ENCODE results near the gene AIRE.

The AIRE gene

DNA sequence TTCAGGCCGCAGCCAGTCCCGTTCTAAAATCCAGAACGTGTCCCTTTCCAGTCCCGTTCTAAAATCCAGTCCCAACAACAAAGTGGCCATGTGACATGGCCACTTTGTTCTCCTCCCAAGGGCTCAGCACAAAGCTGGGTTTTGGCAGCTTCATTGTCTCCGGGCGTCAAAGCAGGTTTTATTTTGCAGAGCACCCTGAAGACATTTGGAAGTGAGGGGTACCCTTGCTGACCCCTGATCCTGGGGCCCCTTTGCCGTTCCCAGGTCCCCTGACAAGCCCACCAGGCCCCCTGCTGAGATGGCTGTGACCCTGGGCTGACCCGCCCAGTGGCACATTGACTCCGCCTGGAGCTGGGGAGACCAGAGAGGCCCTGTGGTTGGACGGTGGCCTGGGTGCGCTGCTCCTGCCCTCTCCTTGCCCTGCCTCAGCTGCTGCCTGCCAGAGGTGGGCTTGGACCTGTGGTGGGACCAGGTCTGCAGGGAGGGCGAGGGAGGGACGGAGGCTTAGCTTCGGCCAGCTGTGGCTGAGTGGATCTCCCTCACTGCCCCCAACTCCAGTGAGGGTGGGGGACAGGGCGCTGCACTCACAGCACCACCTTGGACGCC lies 18.4 kb downstream of the AIRE start:
- no peak for DNase-seq (ENCODE audit: low read depth)

DNA sequence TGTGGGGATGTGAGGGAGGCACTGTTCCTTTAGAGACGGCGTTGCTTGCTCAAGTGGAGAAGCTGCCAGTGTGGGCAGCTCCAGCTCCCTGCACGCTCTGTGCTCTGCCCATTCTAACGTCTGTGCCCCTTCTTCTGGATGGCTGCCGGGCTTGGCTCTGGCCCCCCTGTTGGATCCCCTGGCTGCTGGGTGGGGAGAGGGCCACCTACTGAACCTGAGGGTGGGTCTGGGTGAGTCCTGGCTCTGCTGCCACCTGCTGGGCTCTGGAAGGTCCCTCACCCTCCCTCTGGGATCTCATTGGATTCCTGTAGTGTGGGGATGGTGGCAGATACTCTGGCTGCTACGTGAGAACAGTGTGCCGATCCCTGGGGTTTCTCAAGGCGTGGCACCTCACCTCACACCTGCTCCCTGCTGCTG lies 19.2 kb downstream of the AIRE start:
- TF ChIP-seq, protein P1, sequence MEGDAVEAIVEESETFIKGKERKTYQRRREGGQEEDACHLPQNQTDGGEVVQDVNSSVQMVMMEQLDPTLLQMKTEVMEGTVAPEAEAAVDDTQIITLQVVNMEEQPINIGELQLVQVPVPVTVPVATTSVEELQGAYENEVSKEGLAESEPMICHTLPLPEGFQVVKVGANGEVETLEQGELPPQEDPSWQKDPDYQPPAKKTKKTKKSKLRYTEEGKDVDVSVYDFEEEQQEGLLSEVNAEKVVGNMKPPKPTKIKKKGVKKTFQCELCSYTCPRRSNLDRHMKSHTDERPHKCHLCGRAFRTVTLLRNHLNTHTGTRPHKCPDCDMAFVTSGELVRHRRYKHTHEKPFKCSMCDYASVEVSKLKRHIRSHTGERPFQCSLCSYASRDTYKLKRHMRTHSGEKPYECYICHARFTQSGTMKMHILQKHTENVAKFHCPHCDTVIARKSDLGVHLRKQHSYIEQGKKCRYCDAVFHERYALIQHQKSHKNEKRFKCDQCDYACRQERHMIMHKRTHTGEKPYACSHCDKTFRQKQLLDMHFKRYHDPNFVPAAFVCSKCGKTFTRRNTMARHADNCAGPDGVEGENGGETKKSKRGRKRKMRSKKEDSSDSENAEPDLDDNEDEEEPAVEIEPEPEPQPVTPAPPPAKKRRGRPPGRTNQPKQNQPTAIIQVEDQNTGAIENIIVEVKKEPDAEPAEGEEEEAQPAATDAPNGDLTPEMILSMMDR (IDR thresholded peaks at IDR 0.05; ENCODE audit: control insufficient read depth, extremely low read depth, insufficient read depth): peak; percentile 61
- DNase-seq (ENCODE audit: low read depth): no peak
- no peak overlapping the region for H3K4me3 ChIP-seq (ENCODE audit: low read depth, low read length)

More for the DNA sequence above, 18.4 kb downstream of the AIRE start:
- TF ChIP-seq, protein P1 (IDR thresholded peaks at IDR 0.05; ENCODE audit: control insufficient read depth, extremely low read depth, insufficient read depth): no peak
- H3K4me3 ChIP-seq (ENCODE audit: low read depth, low read length): no peak overlapping the region

GRCh38 chr21:44305691-44306090 lies 20.0 kb downstream of the AIRE start:
- no peak overlapping the region for H3K4me3 ChIP-seq (ENCODE audit: low read depth, low read length)
- DNase-seq (ENCODE audit: low read depth): no peak
- TF ChIP-seq, protein P1 (IDR thresholded peaks at IDR 0.05; ENCODE audit: control insufficient read depth, extremely low read depth, insufficient read depth): no peak

GRCh38 chr21:44306936-44307704 lies 21.4 kb downstream of the AIRE start:
- TF ChIP-seq, protein P1 (IDR thresholded peaks at IDR 0.05; ENCODE audit: control insufficient read depth, extremely low read depth, insufficient read depth): no peak
- no peak for DNase-seq (ENCODE audit: low read depth)

DNA sequence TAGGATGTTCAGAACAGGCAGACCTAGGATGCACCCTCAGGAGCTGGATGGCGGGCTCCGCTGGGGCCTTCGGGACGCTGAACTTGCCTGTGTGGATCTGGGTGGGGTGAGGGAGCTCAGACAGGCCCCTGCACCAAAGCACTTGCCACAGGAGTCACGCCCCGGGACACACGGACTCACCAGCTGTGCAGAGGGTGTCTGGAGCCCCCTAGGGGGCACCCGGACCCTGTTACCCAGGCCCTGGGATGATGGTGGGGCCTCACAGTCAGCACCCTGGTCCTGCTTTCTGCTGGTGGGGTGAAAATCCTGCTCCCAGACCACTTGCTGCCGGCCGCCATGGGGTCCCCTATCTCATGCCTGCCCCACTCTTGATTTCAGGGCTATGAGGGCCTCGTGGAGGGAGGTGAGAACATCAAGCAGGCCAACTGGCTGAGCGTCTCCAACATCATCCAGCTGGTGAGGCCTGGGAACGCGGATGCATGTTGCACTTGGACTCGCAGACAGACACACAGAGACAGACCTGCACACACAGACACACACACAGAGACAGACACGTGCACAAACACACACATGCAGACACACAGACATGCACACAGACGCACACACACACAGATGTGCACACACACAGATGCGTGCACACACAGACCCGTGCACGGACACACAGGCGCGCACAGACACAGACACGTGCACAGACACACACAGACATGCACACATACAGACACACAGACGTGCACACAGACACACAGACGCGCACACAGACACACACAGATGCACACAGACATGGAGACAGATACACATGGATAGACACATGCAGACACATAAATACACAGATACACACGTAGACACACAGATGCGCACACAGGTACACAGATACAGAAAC lies 25.2 kb downstream of the AIRE start:
- TF ChIP-seq, protein P1 (IDR thresholded peaks at IDR 0.05; ENCODE audit: control insufficient read depth, extremely low read depth, insufficient read depth): no peak
- no peak overlapping the region for H3K4me3 ChIP-seq (ENCODE audit: low read depth, low read length)
- no peak for DNase-seq (ENCODE audit: low read depth)

More at GRCh38 chr21:44306936-44307704, 21.4 kb downstream of the AIRE start:
- H3K4me3 ChIP-seq (ENCODE audit: low read depth, low read length): no peak overlapping the region

DNA sequence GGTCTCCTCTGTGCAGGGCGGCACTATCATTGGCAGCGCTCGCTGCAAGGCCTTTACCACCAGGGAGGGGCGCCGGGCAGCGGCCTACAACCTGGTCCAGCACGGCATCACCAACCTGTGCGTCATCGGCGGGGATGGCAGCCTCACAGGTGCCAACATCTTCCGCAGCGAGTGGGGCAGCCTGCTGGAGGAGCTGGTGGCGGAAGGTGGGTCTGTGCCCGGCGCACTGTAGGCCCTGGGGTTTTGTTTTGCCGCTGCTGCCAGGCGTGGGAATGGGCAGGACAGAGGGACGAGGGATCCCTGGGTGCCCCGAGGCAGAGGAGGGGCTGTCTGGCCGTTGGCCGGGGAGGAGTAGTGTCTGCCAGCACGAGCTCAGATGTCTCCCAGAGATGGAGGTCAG lies 26.4 kb downstream of the AIRE start:
- DNase-seq (ENCODE audit: low read depth): no peak
- H3K4me3 ChIP-seq (ENCODE audit: low read depth, low read length): no peak overlapping the region
- TF ChIP-seq, protein P1 (IDR thresholded peaks at IDR 0.05; ENCODE audit: control insufficient read depth, extremely low read depth, insufficient read depth): no peak

Measured in LNCaP clone FGC (cell line).